ENCODE data around the gene KLRF2.
"Not testable (repeated sequence)": the region's sequence is repeated elsewhere in the genome, so short reads cannot be mapped to it uniquely, and the experiment has no call there.

Gene KLRF2

GRCh38 chr12:9869307-9870161, 11.8 kb upstream of the KLRF2 start, which contains the start of gene CLEC2B:
CLEC2B (minus strand) TSS chr12:9869354.
- peak within 1 kb of the TSS; percentile 61 for H3K4me3 ChIP-seq (ENCODE audit: low read depth, low read length)
- no peak for TF ChIP-seq CTCF (IDR thresholded peaks at IDR 0.05; ENCODE audit: low read depth, low read length, missing control alignments)
- peak; percentile 31 for DNase-seq (ENCODE audit: low read depth)

GRCh38 chr12:9870286-9870866, 10.9 kb upstream of the KLRF2 start:
- no peak overlapping the region for H3K4me3 ChIP-seq (ENCODE audit: low read depth, low read length)
- no peak for TF ChIP-seq CTCF (IDR thresholded peaks at IDR 0.05; ENCODE audit: low read depth, low read length, missing control alignments)
- DNase-seq (ENCODE audit: low read depth): no peak

- no peak for TF ChIP-seq CTCF (IDR thresholded peaks at IDR 0.05; ENCODE audit: low read depth, low read length, missing control alignments)
- DNase-seq (ENCODE audit: low read depth): no peak
- H3K4me3 ChIP-seq (ENCODE audit: low read depth, low read length): no peak overlapping the region
Observed at GRCh38 chr12:9872162-9872561, 9.1 kb upstream of the KLRF2 start.

GRCh38 chr12:9872742-9873141, 8.5 kb upstream of the KLRF2 start:
- no peak for DNase-seq (ENCODE audit: low read depth)
- no peak for TF ChIP-seq CTCF (IDR thresholded peaks at IDR 0.05; ENCODE audit: low read depth, low read length, missing control alignments)
- no peak overlapping the region for H3K4me3 ChIP-seq (ENCODE audit: low read depth, low read length)

GRCh38 chr12:9876120-9876519, 5.2 kb upstream of the KLRF2 start:
- DNase-seq (ENCODE audit: low read depth); H3K4me3 ChIP-seq (ENCODE audit: low read depth, low read length): not testable (repeated sequence)

GRCh38 chr12:9880532-9881078, 684 bp upstream of the KLRF2 start:
- no peak for TF ChIP-seq CTCF (IDR thresholded peaks at IDR 0.05; ENCODE audit: low read depth, low read length, missing control alignments)
- no peak for DNase-seq (ENCODE audit: low read depth)
- no peak overlapping the region for H3K4me3 ChIP-seq (ENCODE audit: low read depth, low read length)

GRCh38 chr12:9881988-9882387, 699 bp downstream of the KLRF2 start:
- H3K4me3 ChIP-seq (ENCODE audit: low read depth, low read length): no peak overlapping the region
- TF ChIP-seq CTCF (IDR thresholded peaks at IDR 0.05; ENCODE audit: low read depth, low read length, missing control alignments): no peak
- DNase-seq (ENCODE audit: low read depth): no peak

Data from GM12864 (cell line).